ENCODE data around the gene FRAS1. TPM values are rescaled to one million over a fixed set of nuclear protein-coding genes. Genes with fewer than 3 reads are reported as not detected.

The FRAS1 gene
- total and polyA plus RNA-seq, 2 of the 8 experiments (the other 6 are each of a cell fraction or from before 2014, with no cell fraction given) = 38.5 to 109 TPM

DNA sequence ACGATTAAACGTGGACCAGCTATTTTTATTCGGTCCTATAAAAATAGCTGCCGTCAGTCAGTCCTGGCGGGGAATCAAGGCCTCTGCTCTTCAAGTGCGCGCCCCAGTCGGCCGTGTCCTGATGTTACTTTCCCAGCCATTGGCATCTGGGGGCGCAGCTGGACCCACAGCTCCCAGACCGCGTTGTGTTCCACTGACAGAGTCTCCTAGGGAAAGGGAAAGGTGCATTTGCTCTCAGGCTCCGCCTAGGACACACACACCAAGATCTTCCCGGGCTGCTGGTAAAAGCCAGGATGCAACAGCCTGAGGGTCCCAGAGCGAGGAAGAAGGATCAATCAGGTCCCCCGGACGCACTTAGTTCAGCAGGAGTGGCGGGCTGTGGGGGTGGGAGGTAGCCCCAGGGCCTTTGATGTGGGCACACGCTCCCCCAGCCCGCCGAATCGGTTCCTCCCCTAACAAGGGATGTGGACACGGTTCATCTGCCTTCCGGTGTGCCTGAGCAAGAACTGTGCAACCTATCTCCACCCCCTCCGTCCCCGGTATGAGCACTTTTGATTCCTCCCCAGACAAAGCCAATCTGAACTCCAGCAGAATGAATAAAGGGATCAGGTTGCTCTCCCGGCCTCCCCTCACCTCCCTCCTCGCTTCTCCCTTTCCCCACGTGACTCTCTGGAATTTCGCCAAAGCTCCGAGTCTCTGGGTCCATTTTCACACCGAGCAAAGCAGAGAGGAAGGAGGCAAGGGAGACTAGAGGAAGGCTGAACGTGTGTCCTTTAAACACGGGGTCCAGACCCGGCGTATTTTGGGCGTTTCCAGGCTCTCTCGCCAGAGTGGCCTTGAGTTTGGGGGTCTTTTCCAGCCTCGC, 626 bp upstream of the FRAS1 start (continued):
- no peak for TF ChIP-seq CHD7 (IDR thresholded peaks at IDR 0.05; ENCODE audit: insufficient replicate concordance, low read length)
- TF ChIP-seq TAF7 (optimal IDR thresholded peaks at IDR 0.05; ENCODE audit: borderline replicate concordance, low read depth, low read length) = peak; percentile 85
- TF ChIP-seq CREB1 (IDR thresholded peaks at IDR 0.05) = no peak
- TF ChIP-seq TCF12 (IDR thresholded peaks at IDR 0.05; ENCODE audit: low read depth, low read length) = no peak
- no peak for TF ChIP-seq EP300 (IDR thresholded peaks at IDR 0.05; ENCODE audit: borderline replicate concordance in 1 of 2, low read depth in 2 of 2, low read length in 2 of 2)
- peak in 1 of 2 experiments; percentile 59; a peak in 2 of 4 replicates for TF ChIP-seq HDAC2 (IDR thresholded peaks at IDR 0.05; ENCODE audit: borderline replicate concordance in 1 of 2, low read depth in 2 of 2, low read length in 2 of 2)
- TF ChIP-seq TAF1 (IDR thresholded peaks at IDR 0.05; ENCODE audit: low read depth, low read length) = peak; percentile 85
- TF ChIP-seq, protein P1, sequence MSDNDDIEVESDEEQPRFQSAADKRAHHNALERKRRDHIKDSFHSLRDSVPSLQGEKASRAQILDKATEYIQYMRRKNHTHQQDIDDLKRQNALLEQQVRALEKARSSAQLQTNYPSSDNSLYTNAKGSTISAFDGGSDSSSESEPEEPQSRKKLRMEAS (IDR thresholded peaks at IDR 0.05) = peak; percentile 79
- no peak for TF ChIP-seq SRF (IDR thresholded peaks at IDR 0.05; ENCODE audit: low read depth, low read length)

All from H1 (cell line).